HFFc6 (cell line): ENCODE measurements around the gene PCDHGA1. TPM values are rescaled to one million over a fixed set of nuclear protein-coding genes. Genes with fewer than 3 reads are reported as not detected.

ENCODE experiments used
- DNase-seq: peaks from one replicate; pipeline ENCODE4 v3.0.0-alpha.2; 2018
- H3K27ac Mint-ChIP-seq: 2 replicates; pipeline ENCODE4 v1.8.0; 2020; ENCODE audit warnings: mild to moderate bottlenecking, mixed read lengths
- H3K27me3 Mint-ChIP-seq: 2 replicates; pipeline ENCODE4 v1.8.0; 2021; ENCODE audit warnings: mild to moderate bottlenecking, moderate library complexity, mixed read lengths; ENCODE audit not compliant: insufficient read depth
- H3K36me3 Mint-ChIP-seq: 2 replicates; pipeline ENCODE4 v1.8.0; 2021; ENCODE audit warnings: low read depth, mixed read lengths
- H3K4me1 Mint-ChIP-seq: 2 replicates; pipeline ENCODE4 v1.8.0; 2020; ENCODE audit warnings: low read depth, mixed read lengths
- H3K4me3 Mint-ChIP-seq: 2 replicates; pipeline ENCODE4 v1.8.0; 2020; ENCODE audit warnings: mild to moderate bottlenecking, moderate library complexity, mixed read lengths
- H3K9me3 Mint-ChIP-seq: 2 replicates; pipeline ENCODE4 v1.8.0; 2020; ENCODE audit warnings: mild to moderate bottlenecking, mixed read lengths
- total RNA-seq, 6 experiments: library from RNA; stranded (reverse); fragmentation: NEBNext Ultra II Directional; extraction: Animal tissue kit (Norgen Biotek cat#: 25700); gene quantifications; 2 replicates in 1 of 6; 3 replicates in 5 of 6; pipeline ENCODE4 v1.2.3, GENCODE V29; 2021
- TF ChIP-seq, protein P1 (sequence below): fragments of 200-600 bp; sonication (generic); IDR thresholded peaks from 2 replicates; pipeline ENCODE4 v1.5.0; 2021; ENCODE audit warnings: antibody characterized with exemption, mild to moderate bottlenecking

Gene PCDHGA1
- total RNA-seq, 6 experiments from 2014 or later: 0.91 to 1.6 (median 1.2) TPM

DNA sequence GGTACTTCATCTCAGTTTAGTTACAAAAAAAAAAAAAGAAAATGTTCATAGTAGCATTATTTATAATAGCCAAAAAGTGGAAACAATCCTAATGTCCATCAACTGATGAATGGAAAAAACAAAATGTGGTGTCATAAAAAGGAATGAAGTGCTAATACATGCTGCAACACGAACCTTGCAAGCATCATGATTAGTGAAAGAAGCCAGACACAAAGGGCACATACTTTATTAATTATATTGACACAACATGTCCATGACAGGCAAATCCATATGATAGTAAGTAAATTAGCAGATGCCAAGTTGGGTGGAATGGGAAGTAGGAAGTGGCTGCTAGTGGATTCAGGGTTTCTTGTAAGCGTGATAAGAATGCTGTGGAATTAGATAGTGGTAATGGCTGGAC is 212.7 kb downstream of the PCDHGA1 start:
- Mint-ChIP-seq H3K9me3 (peaks cover 19% of the 10 kb centered on the region), H3K27ac (no peak overlapping the region), H3K36me3 (peaks cover 26% of the 10 kb centered on the region), H3K4me3 (no peak overlapping the region), H3K4me1 (no peaks in the 10 kb centered on the region), H3K27me3 (no peaks in the 10 kb centered on the region; the same call in 1 of the 2 replicates)
- DNase-seq: no peak
- TF ChIP-seq, protein P1, sequence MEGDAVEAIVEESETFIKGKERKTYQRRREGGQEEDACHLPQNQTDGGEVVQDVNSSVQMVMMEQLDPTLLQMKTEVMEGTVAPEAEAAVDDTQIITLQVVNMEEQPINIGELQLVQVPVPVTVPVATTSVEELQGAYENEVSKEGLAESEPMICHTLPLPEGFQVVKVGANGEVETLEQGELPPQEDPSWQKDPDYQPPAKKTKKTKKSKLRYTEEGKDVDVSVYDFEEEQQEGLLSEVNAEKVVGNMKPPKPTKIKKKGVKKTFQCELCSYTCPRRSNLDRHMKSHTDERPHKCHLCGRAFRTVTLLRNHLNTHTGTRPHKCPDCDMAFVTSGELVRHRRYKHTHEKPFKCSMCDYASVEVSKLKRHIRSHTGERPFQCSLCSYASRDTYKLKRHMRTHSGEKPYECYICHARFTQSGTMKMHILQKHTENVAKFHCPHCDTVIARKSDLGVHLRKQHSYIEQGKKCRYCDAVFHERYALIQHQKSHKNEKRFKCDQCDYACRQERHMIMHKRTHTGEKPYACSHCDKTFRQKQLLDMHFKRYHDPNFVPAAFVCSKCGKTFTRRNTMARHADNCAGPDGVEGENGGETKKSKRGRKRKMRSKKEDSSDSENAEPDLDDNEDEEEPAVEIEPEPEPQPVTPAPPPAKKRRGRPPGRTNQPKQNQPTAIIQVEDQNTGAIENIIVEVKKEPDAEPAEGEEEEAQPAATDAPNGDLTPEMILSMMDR: no peak

DNA sequence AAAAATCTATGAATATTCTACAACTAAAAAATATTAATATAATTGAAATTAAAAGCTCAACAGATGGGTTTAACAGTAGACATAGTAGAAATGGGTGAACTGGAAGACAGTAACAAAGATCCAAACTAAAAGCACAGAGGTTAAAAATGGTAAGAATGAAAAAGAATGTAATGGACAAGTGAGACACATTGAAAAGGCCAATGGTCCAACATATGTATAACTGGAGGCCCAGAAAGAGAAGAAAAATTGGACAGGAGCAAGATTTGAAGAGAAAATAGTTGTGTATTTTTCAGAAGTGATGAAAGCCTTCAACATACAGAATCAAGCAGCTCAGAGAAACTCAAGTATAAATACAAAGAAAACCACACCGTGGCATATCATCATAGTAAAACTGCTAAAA is 217.2 kb downstream of the PCDHGA1 start:
- Mint-ChIP-seq H3K9me3 (peaks cover 29% of the 10 kb centered on the region), H3K4me1 (no peaks in the 10 kb centered on the region), H3K27ac (no peak overlapping the region), H3K27me3 (peaks cover 4% of the 10 kb centered on the region), H3K36me3 (peaks cover 42% of the 10 kb centered on the region), H3K4me3 (no peak overlapping the region)
- TF ChIP-seq, protein P1: no peak
- DNase-seq: peak; percentile 26

DNA sequence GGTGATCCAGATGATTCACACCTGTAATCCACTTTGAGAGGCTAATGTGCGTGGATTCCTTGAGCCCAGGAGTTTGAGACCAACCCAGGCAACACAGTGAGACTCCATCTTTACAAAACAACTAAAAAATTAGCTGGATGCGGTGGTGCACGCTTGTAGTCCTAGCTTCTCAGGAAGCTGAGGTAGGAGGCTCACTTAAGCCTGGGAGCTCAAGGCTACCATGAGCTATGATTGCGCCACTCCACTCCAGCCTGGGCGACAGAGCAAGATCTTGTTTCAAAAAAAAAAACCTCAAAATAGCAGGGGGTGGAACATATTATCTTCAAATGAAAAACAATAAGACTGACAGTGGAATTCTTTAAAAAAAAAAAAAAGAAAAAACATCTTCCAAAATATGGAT is 217.6 kb downstream of the PCDHGA1 start:
- Mint-ChIP-seq H3K4me1 (no peaks in the 10 kb centered on the region), H3K9me3 (peaks cover 29% of the 10 kb centered on the region), H3K27ac (no peak overlapping the region), H3K4me3 (no peak overlapping the region), H3K36me3 (peaks cover 42% of the 10 kb centered on the region), H3K27me3 (peaks cover 4% of the 10 kb centered on the region)
- DNase-seq: no peak
- TF ChIP-seq, protein P1: no peak

DNA sequence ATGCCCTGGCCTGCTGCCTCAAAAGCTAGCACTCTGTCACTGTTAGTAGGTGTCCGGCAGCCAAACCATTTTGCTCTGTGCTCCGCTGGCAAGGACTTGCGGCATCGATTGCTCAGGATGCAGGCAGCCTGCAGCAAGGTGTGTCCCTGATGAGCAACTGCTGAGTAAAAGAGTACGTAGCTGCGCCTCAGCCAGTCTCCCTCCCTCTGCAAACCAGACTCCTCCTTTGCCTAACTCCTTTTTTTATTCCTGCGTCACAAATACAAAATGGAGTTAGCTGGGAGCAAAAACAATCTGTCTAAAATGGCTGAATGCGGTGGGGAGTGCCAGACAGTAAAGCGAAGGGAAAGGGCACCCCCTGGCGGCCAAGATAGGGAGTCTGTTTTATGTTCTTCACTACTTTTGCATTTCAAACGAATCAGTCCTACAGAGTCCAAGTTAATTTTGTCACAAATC is 227.4 kb downstream of the PCDHGA1 start:
- H3K27ac Mint-ChIP-seq: peak overlapping the region; percentile 98
- no peaks in the 10 kb centered on the region for H3K9me3 Mint-ChIP-seq
- peak; percentile 100 for DNase-seq
- peak overlapping the region; percentile 87 for H3K4me3 Mint-ChIP-seq
- TF ChIP-seq, protein P1: peak; percentile 99
- peaks cover 43% of the 10 kb centered on the region for H3K4me1 Mint-ChIP-seq
- peaks cover 7% of the 10 kb centered on the region; the same call in 1 of the 2 replicates for H3K36me3 Mint-ChIP-seq
- H3K27me3 Mint-ChIP-seq: no peaks in the 10 kb centered on the region; the same call in 1 of the 2 replicates

DNA sequence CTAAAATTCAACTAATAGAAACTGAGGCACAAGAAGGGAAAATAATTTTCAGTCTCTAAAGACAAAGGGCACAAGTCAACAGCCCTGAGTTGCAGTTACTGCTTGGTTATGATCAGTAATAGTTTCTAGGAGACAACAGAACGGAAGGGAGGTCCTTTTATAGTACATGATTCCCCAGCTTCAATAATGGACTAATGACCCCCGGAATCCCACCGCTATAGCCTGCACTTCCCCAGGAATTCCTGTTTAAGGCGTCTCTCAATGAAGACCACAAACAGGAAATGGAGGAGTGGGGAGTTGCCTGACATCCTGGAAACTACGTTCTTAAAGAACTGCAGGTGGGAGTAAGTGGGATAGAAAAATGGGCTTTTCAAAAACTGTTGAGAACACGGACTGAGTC is 227.8 kb downstream of the PCDHGA1 start:
- DNase-seq: no peak
- Mint-ChIP-seq H3K27me3 (no peaks in the 10 kb centered on the region; the same call in 1 of the 2 replicates), H3K27ac (peak overlapping the region; percentile 98), H3K36me3 (peaks cover 7% of the 10 kb centered on the region; the same call in 1 of the 2 replicates), H3K9me3 (no peaks in the 10 kb centered on the region), H3K4me3 (peak overlapping the region; percentile 87), H3K4me1 (peaks cover 43% of the 10 kb centered on the region)
- TF ChIP-seq, protein P1: peak; percentile 3
